Neuronal stem cell (in vitro differentiated cells): ENCODE data around the gene GSPT1.

Experiments used
- DNase-seq: peaks from one replicate; pipeline ENCODE4 v3.0.0-alpha.2; 2013; ENCODE audit warnings: low spot score
- H2AFZ ChIP-seq: one replicate; pipeline ENCODE4 v1.6.1; 2013; ENCODE audit warnings: mild to moderate bottlenecking, low read length, inconsistent platforms
- H2AK5ac ChIP-seq: 2 replicates; pipeline ENCODE4 v1.6.1; 2013; ENCODE audit warnings: low read depth, mild to moderate bottlenecking, inconsistent platforms, low read length, moderate library complexity, mixed read lengths
- H2BK120ac ChIP-seq: 2 replicates; pipeline ENCODE4 v1.6.1; 2013; ENCODE audit warnings: low read depth, mild to moderate bottlenecking, inconsistent platforms, low read length, moderate library complexity, mixed read lengths
- H2BK12ac ChIP-seq: one replicate; pipeline ENCODE4 v1.6.1; 2013; ENCODE audit warnings: low read length, inconsistent platforms
- H2BK15ac ChIP-seq: 2 replicates; pipeline ENCODE4 v1.6.1; 2013; ENCODE audit warnings: mild to moderate bottlenecking, low read length, inconsistent platforms, mixed read lengths
- H2BK5ac ChIP-seq: one replicate; pipeline ENCODE4 v1.6.1; 2013; ENCODE audit warnings: inconsistent platforms, mild to moderate bottlenecking, low read length, moderate library complexity
- H3K14ac ChIP-seq: one replicate; pipeline ENCODE4 v1.6.1; 2013; ENCODE audit warnings: low read length, inconsistent platforms
- H3K18ac ChIP-seq: 2 replicates; pipeline ENCODE4 v1.6.1; 2013; ENCODE audit warnings: low read length, inconsistent platforms
- H3K23ac ChIP-seq: 2 replicates; pipeline ENCODE4 v1.6.1; 2013; ENCODE audit warnings: low read depth, mild to moderate bottlenecking, mixed read lengths, low read length, inconsistent platforms; ENCODE audit not compliant: poor library complexity
- H3K27ac ChIP-seq: replicated peaks from 3 replicates; pipeline ENCODE4 v1.5.1; 2013; ENCODE audit warnings: low read length, inconsistent platforms
- H3K27me3 ChIP-seq, 3 experiments: 2 replicates each; pipeline ENCODE4 v1.6.1; 2013; ENCODE audit warnings: low read length in 3 of 3, mild to moderate bottlenecking in 2 of 3, inconsistent platforms in 1 of 3, low read depth in 1 of 3, mixed read lengths in 1 of 3, moderate library complexity in 1 of 3; ENCODE audit not compliant: control insufficient read depth in 3 of 3, insufficient read depth in 3 of 3
- H3K36me3 ChIP-seq, 2 donors: replicated peaks in 1 of 2; 2 replicates each; pipeline ENCODE4 v1.6.1; 2013; ENCODE audit warnings: low read length in 2 of 2; ENCODE audit not compliant: control insufficient read depth in 2 of 2, insufficient read depth in 2 of 2
- H3K4ac ChIP-seq: 2 replicates; pipeline ENCODE4 v1.6.1; 2013; ENCODE audit warnings: inconsistent platforms, mild to moderate bottlenecking, low read length, moderate library complexity
- H3K4me1 ChIP-seq, 2 donors: 1 replicate in 1 of 2; 2 replicates in 1 of 2; pipeline ENCODE4 v1.6.1; 2013; ENCODE audit warnings: low read length in 2 of 2, low read depth in 1 of 2; ENCODE audit not compliant: control insufficient read depth in 2 of 2, insufficient read depth in 1 of 2
- H3K4me2 ChIP-seq: one replicate; pipeline ENCODE4 v1.6.1; 2013; ENCODE audit warnings: mild to moderate bottlenecking, low read length, inconsistent platforms; ENCODE audit not compliant: insufficient read depth, poor library complexity, severe bottlenecking
- H3K4me3 ChIP-seq, 2 donors: 2 replicates each; pipeline ENCODE4 v1.5.1; 2013; ENCODE audit warnings: low read length in 2 of 2, mild to moderate bottlenecking in 2 of 2, inconsistent platforms in 1 of 2, moderate library complexity in 1 of 2
- H3K79me1 ChIP-seq: one replicate; pipeline ENCODE4 v1.6.1; 2013; ENCODE audit warnings: low read depth, mild to moderate bottlenecking, inconsistent platforms, low read length, moderate library complexity
- H3K9ac ChIP-seq: one replicate; pipeline ENCODE4 v1.6.1; 2013; ENCODE audit warnings: mild to moderate bottlenecking, low read depth, low read length, inconsistent platforms; ENCODE audit not compliant: poor library complexity
- H3K9me3 ChIP-seq, 2 donors: replicated peaks in 1 of 2; 2 replicates each; pipeline versions ENCODE3 to v1.6.1; 2013; ENCODE audit warnings: low read length in 2 of 2, mild to moderate bottlenecking in 2 of 2, inconsistent platforms in 1 of 2, low read depth in 1 of 2, mixed read lengths in 1 of 2, moderate library complexity in 1 of 2; ENCODE audit not compliant: control insufficient read depth in 2 of 2, insufficient read depth in 1 of 2
- H4K8ac ChIP-seq: one replicate; pipeline ENCODE4 v1.6.1; 2013; ENCODE audit warnings: low read depth, mild to moderate bottlenecking, inconsistent platforms, low read length, moderate library complexity
- H4K91ac ChIP-seq: one replicate; pipeline ENCODE4 v1.6.1; 2013; ENCODE audit warnings: low read length, low read depth, mild to moderate bottlenecking, inconsistent platforms; ENCODE audit not compliant: poor library complexity
- WGBS, 2 donors: extraction: QIAGEN DNeasy Blood & Tissue Kit; methylation state at CpG; one replicate each; pipeline ENCODE4 v1.1.7; 2013; ENCODE audit warnings: missing lambda C conversion rate in 2 of 2, mixed read lengths in 1 of 2; ENCODE audit not compliant: insufficient read length in 2 of 2, insufficient replicate concordance in 1 of 2; ENCODE audit errors: extremely low coverage in 2 of 2; 5-methylcytosine and 5-hydroxymethylcytosine counted together

The GSPT1 gene

DNA sequence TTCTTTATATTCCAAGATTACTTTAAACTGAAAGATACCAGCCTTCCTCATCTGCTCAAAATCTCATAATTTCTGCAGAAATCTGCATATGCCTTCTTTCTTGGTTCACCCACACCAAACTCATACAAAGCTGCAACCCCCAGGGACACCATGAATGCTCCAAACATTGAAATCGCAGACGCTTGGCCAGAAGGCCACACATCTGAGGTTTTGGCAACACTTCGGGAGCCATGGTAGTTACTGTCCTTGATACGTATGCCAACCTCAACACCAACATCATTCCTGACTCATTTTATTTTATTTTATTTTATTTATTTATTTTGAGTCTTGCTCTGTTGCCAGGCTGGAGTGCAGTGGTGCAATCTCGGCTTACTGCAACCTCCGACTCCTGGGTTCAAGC lies 11.8 kb downstream of the GSPT1 start:
- Histone ChIP-seq H2AK5ac (no peak overlapping the region), H3K79me1 (peaks cover 15% of the 10 kb centered on the region), H3K18ac (no peak overlapping the region), H3K27ac (no peak overlapping the region), H3K27me3 (no peaks in the 10 kb centered on the region), H3K4ac (no peak overlapping the region), H4K91ac (no peak overlapping the region), H3K4me3 (no peak overlapping the region), H3K4me2 (no peak overlapping the region), H2AFZ (no peak overlapping the region), H2BK12ac (no peak overlapping the region), H3K9ac (no peak overlapping the region), H3K9me3 (no peaks in the 10 kb centered on the region), H3K36me3 (peaks cover 6 to 54% of the 10 kb centered on the region in 2 donors), H2BK15ac (no peak overlapping the region), H2BK120ac (no peak overlapping the region), H4K8ac (no peak overlapping the region), H3K14ac (no peak overlapping the region), H3K4me1 (no peaks in the 10 kb centered on the region), H3K23ac (no peak overlapping the region), H2BK5ac (no peak overlapping the region)
- no CpG with 5 or more reads among the region's 6 CpGs for WGBS, 2 donors
- no peak for DNase-seq

DNA sequence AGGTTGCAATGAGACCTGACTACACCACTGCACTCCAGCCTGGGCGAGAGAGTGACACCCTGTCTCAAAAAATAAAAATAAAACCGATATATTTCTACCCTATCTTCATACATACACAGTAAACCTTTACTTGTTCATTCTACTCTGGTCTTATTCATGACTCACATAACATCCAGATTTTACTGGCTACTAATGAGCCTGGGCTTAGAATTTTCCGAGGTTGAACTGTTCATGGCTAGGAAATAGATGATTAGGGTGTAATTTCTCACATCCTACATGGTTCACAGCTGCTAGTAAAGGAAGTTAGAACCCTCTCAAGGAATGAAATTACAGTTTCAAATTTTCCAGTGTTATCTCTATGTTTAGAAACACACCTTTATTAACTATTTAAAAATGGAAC lies 14.7 kb downstream of the GSPT1 start:
- Histone ChIP-seq H2AFZ (no peak overlapping the region), H2BK15ac (no peak overlapping the region), H3K4me1 (no peaks in the 10 kb centered on the region), H3K79me1 (peaks cover 15% of the 10 kb centered on the region), H2BK12ac (no peak overlapping the region), H3K4me3 (no peak overlapping the region), H3K27ac (no peak overlapping the region), H3K23ac (no peak overlapping the region), H2AK5ac (no peak overlapping the region), H3K18ac (no peak overlapping the region), H3K9me3 (no peaks in the 10 kb centered on the region), H3K36me3 (peaks cover 6 to 57% of the 10 kb centered on the region in 2 donors), H3K27me3 (no peaks in the 10 kb centered on the region), H3K14ac (no peak overlapping the region), H4K91ac (no peak overlapping the region), H3K9ac (no peak overlapping the region), H3K4me2 (no peak overlapping the region), H4K8ac (no peak overlapping the region), H3K4ac (no peak overlapping the region), H2BK5ac (no peak overlapping the region), H2BK120ac (no peak overlapping the region)
- no CpG with 5 or more reads among the region's 3 CpGs for WGBS, 2 donors
- DNase-seq: no peak

DNA sequence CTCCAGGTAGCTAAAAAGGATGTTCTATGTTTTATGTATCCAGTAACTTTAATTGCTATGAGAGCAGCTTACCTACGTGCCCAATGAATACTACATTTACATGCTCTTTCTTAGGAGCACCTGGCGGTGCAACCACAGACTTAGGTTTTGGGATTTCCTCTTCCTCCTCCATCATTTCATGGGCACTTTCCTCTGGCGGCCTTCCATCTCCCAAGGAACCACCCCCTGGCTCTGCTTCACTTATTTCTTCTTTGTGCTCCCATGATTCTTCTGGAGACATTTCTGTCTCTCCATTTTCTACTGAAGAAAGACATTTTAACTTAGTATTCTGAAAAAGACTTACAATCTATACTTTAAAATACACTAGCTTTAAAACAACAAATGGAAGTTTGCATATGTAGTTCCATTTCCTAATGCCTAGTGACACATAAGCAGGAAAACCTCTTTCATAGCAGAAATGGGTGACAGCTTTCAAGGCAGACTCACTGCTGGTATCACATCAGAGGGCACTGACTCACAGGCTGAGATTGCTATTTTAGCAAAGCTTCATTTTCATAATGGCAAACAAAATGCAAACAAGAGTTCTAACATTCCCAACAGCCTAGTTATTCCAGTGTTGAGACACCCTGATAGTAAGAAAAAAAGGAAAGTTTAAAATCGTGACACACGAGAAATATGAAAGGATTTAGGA lies 19.1 kb downstream of the GSPT1 start:
- no peak overlapping the region for H3K9ac ChIP-seq
- H2BK5ac ChIP-seq: no peak overlapping the region
- H3K27ac ChIP-seq: no peak overlapping the region
- peaks cover 15 to 71% of the 10 kb centered on the region in 2 donors for H3K36me3 ChIP-seq
- no peak overlapping the region for H3K4me3 ChIP-seq
- no peak overlapping the region for H2BK15ac ChIP-seq
- H2AFZ ChIP-seq: no peak overlapping the region
- H4K91ac ChIP-seq: no peak overlapping the region
- H3K23ac ChIP-seq: no peak overlapping the region
- H3K18ac ChIP-seq: no peak overlapping the region
- H3K79me1 ChIP-seq: peaks cover 10% of the 10 kb centered on the region
- H3K27me3 ChIP-seq: no peaks in the 10 kb centered on the region
- H3K4ac ChIP-seq: no peak overlapping the region
- no peaks in the 10 kb centered on the region for H3K4me1 ChIP-seq
- H3K9me3 ChIP-seq: no peaks in the 10 kb centered on the region
- H4K8ac ChIP-seq: no peak overlapping the region
- no peak overlapping the region for H2BK120ac ChIP-seq
- H3K4me2 ChIP-seq: no peak overlapping the region
- WGBS, 2 donors: no CpG with 5 or more reads among the region's 5 CpGs
- no peak overlapping the region for H2BK12ac ChIP-seq
- no peak for DNase-seq
- no peak overlapping the region for H2AK5ac ChIP-seq
- H3K14ac ChIP-seq: no peak overlapping the region

DNA sequence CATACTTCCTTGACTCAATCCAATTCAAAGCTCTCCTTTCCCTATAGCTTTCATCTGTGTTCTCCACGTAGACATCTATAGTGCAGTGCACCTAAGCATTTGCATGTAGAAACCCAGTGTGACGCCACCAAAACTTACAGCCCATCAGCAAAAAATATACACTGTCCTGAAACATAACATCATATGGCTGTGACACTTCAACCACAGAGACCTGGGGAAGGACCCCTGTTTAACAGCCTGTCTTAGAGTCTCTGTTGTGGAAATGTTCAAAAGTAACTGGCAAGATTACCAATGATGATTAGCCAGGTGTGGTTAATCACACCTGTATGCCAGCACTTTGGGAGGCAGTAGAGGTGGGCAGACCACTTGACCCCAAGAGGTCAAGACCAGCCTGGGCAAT lies 22.2 kb downstream of the GSPT1 start:
- Histone ChIP-seq H3K27ac (no peak overlapping the region), H2BK15ac (no peak overlapping the region), H2AK5ac (no peak overlapping the region), H3K36me3 (peaks cover 8 to 78% of the 10 kb centered on the region in 2 donors), H3K9ac (no peak overlapping the region), H4K91ac (no peak overlapping the region), H3K27me3 (no peaks in the 10 kb centered on the region), H3K9me3 (no peaks in the 10 kb centered on the region), H3K79me1 (no peaks in the 10 kb centered on the region), H3K14ac (no peak overlapping the region), H3K4me3 (no peak overlapping the region), H3K23ac (no peak overlapping the region), H3K4me1 (no peaks in the 10 kb centered on the region), H3K4me2 (no peak overlapping the region), H2AFZ (no peak overlapping the region), H3K4ac (no peak overlapping the region), H4K8ac (no peak overlapping the region), H2BK5ac (no peak overlapping the region), H2BK12ac (no peak overlapping the region), H2BK120ac (no peak overlapping the region), H3K18ac (no peak overlapping the region)
- WGBS, 2 donors: no CpG with 5 or more reads among the region's 2 CpGs
- DNase-seq: no peak
